Activated CD8-positive, alpha-beta T cell treated with anti-CD3 and anti-CD28 coated beads for 36 hours (primary cell): ENCODE measurements around the gene RNF227. TPM values are rescaled to one million over a fixed set of nuclear protein-coding genes. Genes with fewer than 3 reads are reported as not detected.

ENCODE experiments used
- ATAC-seq: fragments of 200-7000 bp; cut with Tn5 transposase; one replicate; pipeline ENCODE4 v1.10.0; 2021; ENCODE audit warnings: mild to moderate bottlenecking, moderate library complexity
- CTCF ChIA-PET: fragments of 350-600 bp; sonication (Branson Sonifier 250); formaldehyde crosslinking; loops from one replicate; lab custom pipeline; 2021; ENCODE audit warnings: antibody characterized with exemption; lab: Charles Lee
- POLR2A ChIA-PET: fragments of 350-600 bp; sonication (Branson Sonifier 250); formaldehyde crosslinking; loops from one replicate; lab custom pipeline; 2021; ENCODE audit warnings: antibody characterized with exemption; lab: Charles Lee
- DNase-seq: peaks from one replicate; pipeline ENCODE4 v3.0.0-alpha.2; 2020
- H3K27ac Mint-ChIP-seq: one replicate; pipeline ENCODE4 v1.8.0; 2021; ENCODE audit warnings: mild to moderate bottlenecking, mixed read lengths
- H3K27me3 Mint-ChIP-seq: one replicate; pipeline ENCODE4 v1.8.0; 2021; ENCODE audit warnings: mixed read lengths
- H3K36me3 Mint-ChIP-seq: one replicate; pipeline ENCODE4 v1.8.0; 2021; ENCODE audit warnings: low read depth, mixed read lengths
- H3K4me1 Mint-ChIP-seq: one replicate; pipeline ENCODE4 v1.8.0; 2021; ENCODE audit warnings: low read depth, mixed read lengths
- H3K4me3 Mint-ChIP-seq: one replicate; pipeline ENCODE4 v1.8.0; 2021; ENCODE audit warnings: mild to moderate bottlenecking, moderate library complexity, mixed read lengths
- H3K9me3 Mint-ChIP-seq: one replicate; pipeline ENCODE4 v1.8.0; 2021; ENCODE audit warnings: mixed read lengths
- intact Hi-C: fragments of 100-400 bp; cut with micrococcal nuclease; formaldehyde crosslinking; loops from one replicate; pipeline ENCODE4 v1.10.0; 2022
- total RNA-seq, 2 experiments: library from RNA; stranded (reverse); gene quantifications; one replicate each; pipeline ENCODE4 v1.2.3, GENCODE V29; 2021
- TF ChIP-seq, protein P1 (sequence below): fragments of 200-600 bp; IDR thresholded peaks from one replicate; pipeline ENCODE4 v1.8.0; 2022; ENCODE audit warnings: antibody characterized with exemption, mild to moderate bottlenecking

Gene RNF227
- total RNA-seq, 2 experiments from 2014 or later: 5.1 to 5.2 TPM

DNA sequence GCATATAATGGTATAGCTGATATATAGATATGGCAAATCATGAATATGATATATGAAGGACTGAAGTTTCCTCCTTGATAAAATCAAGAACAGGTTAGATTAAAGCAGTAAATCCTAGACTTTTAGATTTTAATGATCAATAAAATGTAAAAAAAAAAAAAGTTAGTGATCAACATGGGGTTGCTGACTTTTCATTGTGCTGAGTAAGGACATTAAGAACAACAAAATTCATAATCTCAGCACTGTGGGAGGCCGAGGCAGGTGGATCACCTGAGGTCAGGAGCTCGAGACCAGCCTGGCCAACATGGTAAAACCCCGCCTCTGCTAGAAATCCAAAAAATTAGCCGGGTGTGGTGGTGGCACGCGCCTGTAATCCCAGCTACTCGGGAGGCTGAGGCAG lies 37.9 kb downstream of the RNF227 start:
- TF ChIP-seq, protein P1, sequence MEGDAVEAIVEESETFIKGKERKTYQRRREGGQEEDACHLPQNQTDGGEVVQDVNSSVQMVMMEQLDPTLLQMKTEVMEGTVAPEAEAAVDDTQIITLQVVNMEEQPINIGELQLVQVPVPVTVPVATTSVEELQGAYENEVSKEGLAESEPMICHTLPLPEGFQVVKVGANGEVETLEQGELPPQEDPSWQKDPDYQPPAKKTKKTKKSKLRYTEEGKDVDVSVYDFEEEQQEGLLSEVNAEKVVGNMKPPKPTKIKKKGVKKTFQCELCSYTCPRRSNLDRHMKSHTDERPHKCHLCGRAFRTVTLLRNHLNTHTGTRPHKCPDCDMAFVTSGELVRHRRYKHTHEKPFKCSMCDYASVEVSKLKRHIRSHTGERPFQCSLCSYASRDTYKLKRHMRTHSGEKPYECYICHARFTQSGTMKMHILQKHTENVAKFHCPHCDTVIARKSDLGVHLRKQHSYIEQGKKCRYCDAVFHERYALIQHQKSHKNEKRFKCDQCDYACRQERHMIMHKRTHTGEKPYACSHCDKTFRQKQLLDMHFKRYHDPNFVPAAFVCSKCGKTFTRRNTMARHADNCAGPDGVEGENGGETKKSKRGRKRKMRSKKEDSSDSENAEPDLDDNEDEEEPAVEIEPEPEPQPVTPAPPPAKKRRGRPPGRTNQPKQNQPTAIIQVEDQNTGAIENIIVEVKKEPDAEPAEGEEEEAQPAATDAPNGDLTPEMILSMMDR: no peak
- H3K9me3 Mint-ChIP-seq: no peaks in the 10 kb centered on the region
- POLR2A ChIA-PET: no interaction called here

DNA sequence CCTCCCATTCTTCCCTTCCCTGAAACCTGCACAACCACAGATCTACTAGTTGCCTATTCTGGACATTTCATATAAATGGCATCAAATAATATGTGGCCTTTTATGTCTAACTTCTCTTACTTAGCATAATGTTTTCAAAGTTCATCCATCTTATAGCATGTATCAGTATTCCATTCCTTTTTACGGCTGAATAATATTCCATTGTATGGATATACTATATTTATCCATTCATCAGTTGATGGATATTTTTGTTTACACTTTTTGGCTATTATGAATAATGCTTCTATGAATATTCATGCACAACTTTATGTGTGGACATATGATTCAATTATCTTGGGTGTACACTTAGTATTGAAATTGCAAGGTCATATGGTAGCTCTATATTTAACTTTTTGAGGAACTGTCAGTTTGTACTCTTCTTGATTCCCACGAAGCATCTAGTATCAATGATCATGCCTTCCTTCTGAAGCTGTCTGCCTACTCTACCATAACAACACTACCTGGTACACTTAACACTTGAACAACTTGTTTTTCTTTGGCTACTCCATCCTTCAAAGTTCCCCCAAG lies 40.2 kb downstream of the RNF227 start:
- H3K36me3 Mint-ChIP-seq: peaks cover 23% of the 10 kb centered on the region
- ATAC-seq: no peak
- intact Hi-C loops: no loop called here
- DNase-seq: no peak
- TF ChIP-seq, protein P1: no peak
- peaks cover 4% of the 10 kb centered on the region for H3K4me1 Mint-ChIP-seq
- H3K9me3 Mint-ChIP-seq: no peaks in the 10 kb centered on the region
- ChIA-PET POLR2A (interaction anchor here (2.1 kb wide), 1 partner anchor 9 kb away, joined by 8 read pairs; no protein-coding TSS in a partner anchor), CTCF (interaction anchor here (1.3 to 6.1 kb wide), 4 partner anchors 8 to 132 kb away, joined by 3 to 42 read pairs (median 4); no protein-coding TSS in a partner anchor)
- H3K27me3 Mint-ChIP-seq: no peaks in the 10 kb centered on the region
- no peak overlapping the region for H3K4me3 Mint-ChIP-seq
- no peak overlapping the region for H3K27ac Mint-ChIP-seq

More for the DNA sequence above, 37.9 kb downstream of the RNF227 start:
- CTCF ChIA-PET: interaction anchor here (0.9 to 6.1 kb wide), 3 partner anchors 15 to 139 kb away, joined by 3 to 42 read pairs (median 3); partner anchors contain the start of gene NAA38
- no peak for DNase-seq
- Mint-ChIP-seq H3K27ac (no peak overlapping the region), H3K4me3 (no peak overlapping the region), H3K27me3 (no peaks in the 10 kb centered on the region), H3K36me3 (peaks cover 18% of the 10 kb centered on the region), H3K4me1 (peaks cover 4% of the 10 kb centered on the region)
- no peak for ATAC-seq
- intact Hi-C loops: no loop called here

GRCh38 chr17:7873051-7873450 lies 43.0 kb downstream of the RNF227 start:
- TF ChIP-seq, protein P1: no peak
- CTCF ChIA-PET: interaction anchor here (1.2 to 6.1 kb wide), 3 partner anchors 10 to 130 kb away, joined by 3 to 42 read pairs (median 4); no protein-coding TSS in a partner anchor
- DNase-seq (no peak), ATAC-seq (no peak)
- intact Hi-C loops: no loop called here
- H3K4me1 Mint-ChIP-seq: peaks cover 14% of the 10 kb centered on the region
- peaks cover 25% of the 10 kb centered on the region for H3K36me3 Mint-ChIP-seq
- no peaks in the 10 kb centered on the region for H3K27me3 Mint-ChIP-seq
- POLR2A ChIA-PET: interaction anchor here (1.2 to 2.1 kb wide), 3 partner anchors 10 to 36 kb away, joined by 3 to 12 read pairs (median 4); no protein-coding TSS in a partner anchor
- H3K9me3 Mint-ChIP-seq: no peaks in the 10 kb centered on the region
- H3K27ac Mint-ChIP-seq: no peak overlapping the region
- no peak overlapping the region for H3K4me3 Mint-ChIP-seq

GRCh38 chr17:7867881-7868329 lies 48.2 kb downstream of the RNF227 start:
- peak overlapping the region; percentile 2 for H3K4me3 Mint-ChIP-seq
- intact Hi-C loops: no loop called here
- peaks cover 26% of the 10 kb centered on the region for H3K4me1 Mint-ChIP-seq
- H3K36me3 Mint-ChIP-seq: peaks cover 33% of the 10 kb centered on the region
- peak; percentile 74 for ATAC-seq
- DNase-seq: no peak
- no peaks in the 10 kb centered on the region for H3K9me3 Mint-ChIP-seq
- H3K27me3 Mint-ChIP-seq: no peaks in the 10 kb centered on the region
- peak overlapping the region; percentile 78 for H3K27ac Mint-ChIP-seq
- TF ChIP-seq, protein P1: no peak
- CTCF ChIA-PET: interaction anchor here (0.9 to 7.5 kb wide), 4 partner anchors 9 to 192 kb away, joined by 3 to 52 read pairs (median 4); no protein-coding TSS in a partner anchor
- POLR2A ChIA-PET: interaction anchor here (0.9 to 2.7 kb wide), 4 partner anchors 9 to 122 kb away, joined by 3 to 8 read pairs (median 4); partner anchors contain the start of gene NAA38
